K562 (cell line): ENCODE data around the gene TJAP1. TPM values are rescaled to one million over a fixed set of nuclear protein-coding genes. Genes with fewer than 3 reads are reported as not detected.
A peak's percentile ranks its signal among the peaks of the same experiment; 100 is the strongest.

Source experiments
- CREB5 ChIP-seq: fragments of 250-450 bp; sonication (Bioruptor Pico); IDR thresholded peaks from 2 replicates; pipeline ENCODE4 v1.5.0; 2020; ENCODE audit warnings: mild to moderate bottlenecking
- E2F3 ChIP-seq: fragments of 250-450 bp; sonication (Bioruptor Pico); IDR thresholded peaks from 2 replicates; pipeline ENCODE4 v1.4.0; 2020; ENCODE audit warnings: mild to moderate bottlenecking
- E2F8 ChIP-seq: fragments of 450-650 bp; IDR thresholded peaks from 2 replicates; pipeline ENCODE4 v1.7.1; 2018; ENCODE audit warnings: mild to moderate bottlenecking, low read depth; ENCODE audit not compliant: partially characterized antibody
- HMG20A ChIP-seq: fragments of 450-650 bp; formaldehyde crosslinking; conservative IDR thresholded peaks from 2 replicates; pipeline ENCODE4 v1.4.0; 2020; ENCODE audit warnings: mild to moderate bottlenecking, mixed read lengths
- KDM5B ChIP-seq: fragments of 200-600 bp; sonication (generic); IDR thresholded peaks from 2 replicates; pipeline ENCODE4 v1.6.1; 2012; ENCODE audit warnings: low read depth, mild to moderate bottlenecking, moderate library complexity, low read length, control low read depth, inconsistent platforms; ENCODE audit not compliant: insufficient replicate concordance
- MTA2 ChIP-seq: fragments of 450-650 bp; IDR thresholded peaks from 2 replicates; pipeline ENCODE4 v1.6.1; 2016; ENCODE audit warnings: low read depth
- NFIC ChIP-seq: fragments of 450-650 bp; IDR thresholded peaks from 2 replicates; pipeline ENCODE4 v1.6.1; 2017; ENCODE audit warnings: mild to moderate bottlenecking, inconsistent platforms
- NONO ChIP-seq, 2 experiments: fragments of 200-400 bp in 1 of 2; fragments of 450-650 bp in 1 of 2; formaldehyde crosslinking in 1 of 2; IDR thresholded peaks; 2 replicates each; pipeline ENCODE4 v1.6.1; 2017; ENCODE audit warnings: low read depth in 2 of 2, mild to moderate bottlenecking in 2 of 2, moderate library complexity in 2 of 2, low read length in 1 of 2
- POLR2A ChIP-seq: fragments of 450-650 bp; conservative IDR thresholded peaks from 2 replicates; pipeline ENCODE4 v1.6.1; 2016
- POLR2AphosphoS2 ChIP-seq: IDR thresholded peaks from 2 replicates; pipeline ENCODE4 v1.6.1; 2012; ENCODE audit warnings: low read length, improper control_type of control experiment
- POLR2AphosphoS5 ChIP-seq: IDR thresholded peaks from 2 replicates; pipeline ENCODE4 v1.6.1; 2011; ENCODE audit warnings: mild to moderate bottlenecking, low read depth, low read length, moderate library complexity; ENCODE audit not compliant: control insufficient read depth, insufficient read depth
- SIX5 ChIP-seq, 2 experiments: IDR thresholded peaks; 2 replicates each; pipeline ENCODE4 v1.6.1; 2011; ENCODE audit warnings: low read length in 2 of 2, borderline replicate concordance in 1 of 2, low read depth in 1 of 2, mild to moderate bottlenecking in 1 of 2, moderate library complexity in 1 of 2; ENCODE audit not compliant: insufficient read depth in 1 of 2
- TFE3 ChIP-seq: fragments of 450-650 bp; formaldehyde crosslinking; IDR thresholded peaks from 2 replicates; pipeline ENCODE4 v1.4.0; 2020; ENCODE audit warnings: mild to moderate bottlenecking, mixed read lengths
- TOE1 ChIP-seq, 2 experiments: fragments of 450-650 bp in 1 of 2; sonication (generic) in 1 of 2; formaldehyde crosslinking in 1 of 2; IDR thresholded peaks; 2 replicates each; pipeline versions ENCODE4 v1.7.1 to v1.8.0; 2016 to 2022; ENCODE audit warnings: borderline replicate concordance in 2 of 2, mild to moderate bottlenecking in 2 of 2, antibody characterized with exemption in 1 of 2, inconsistent platforms in 1 of 2, low read depth in 1 of 2, missing genetic modification reagents in 1 of 2, moderate library complexity in 1 of 2
- USF1 ChIP-seq: sonication (generic); formaldehyde crosslinking; IDR thresholded peaks from 2 replicates; pipeline ENCODE4 v1.9.0; 2022; ENCODE audit warnings: mild to moderate bottlenecking, missing genetic modification reagents
- USF2 ChIP-seq: sonication (generic); formaldehyde crosslinking; IDR thresholded peaks from 2 replicates; pipeline ENCODE4 v1.5.0; 2020; ENCODE audit warnings: missing genetic modification reagents
- ZBTB26 ChIP-seq: fragments of 450-650 bp; formaldehyde crosslinking; IDR thresholded peaks from 2 replicates; pipeline ENCODE4 v1.4.0; 2022; ENCODE audit warnings: missing genetic modification characterization
- polyA plus RNA-seq, 8 experiments: library from polyadenylated mRNA; depleted of rRNA in 4 of 8; stranded (reverse) in 5 of 8; unstranded in 3 of 8; fragments of >200 nt; fragmentation: Nextera tagmentation in 2 of 8; fragmentation: Illumina TruSeq in 1 of 8; extraction: Ambion mirVana in 2 of 8; extraction: Trizol in 1 of 8; gene quantifications; 2 replicates each; pipeline versions ENCODE4 v1.2.1 to v1.2.3, GENCODE V29; 2011 to 2014; ENCODE audit warnings: inconsistent platforms in 1 of 8, missing spikeins in 1 of 8
- total RNA-seq, 7 experiments: library from RNA; depleted of rRNA in 6 of 7; stranded (reverse); fragments of >200 nt in 6 of 7; fragmentation: Illumina TruSeq in 2 of 7; extraction: Trizol in 2 of 7; gene quantifications; 2 replicates each; pipeline versions ENCODE4 v1.2.1 to v1.2.3, GENCODE V29; 2011 to 2021; ENCODE audit warnings: low replicate concordance in 1 of 7

The TJAP1 gene
- total and polyA plus RNA-seq, 9 of the 15 experiments (the other 6 are each of a cell fraction or from before 2014, with no cell fraction given) = 0.06 to 35.8 (median 16.2) TPM

- TF ChIP-seq POLR2AphosphoS2 (peak; percentile 35; the same call in 1 of the 2 replicates), HMG20A (no peak), KDM5B (peak; percentile 3), SIX5 (IDR thresholded peaks at IDR 0.05; ENCODE audit: borderline replicate concordance in 1 of 2, insufficient read depth in 1 of 2, low read depth in 1 of 2, low read length in 2 of 2) (peak; percentile 10 to 11; a peak in 1 of 4 replicates), E2F3 (no peak), USF2 (CRISPR knock-in tag) (0 out of 2 replicates have a peak, but pooled peaks have one; percentile 1), MTA2 (no peak), USF1 (CRISPR knock-in tag) (peak; percentile 29; the same call in 1 of the 2 replicates), NONO (IDR thresholded peaks at IDR 0.05; ENCODE audit: low read depth in 2 of 2, low read length in 1 of 2) (no peak), POLR2A (peak; percentile 73), TFE3 (CRISPR knock-in tag) (peak; percentile 90), TOE1 (IDR thresholded peaks at IDR 0.05; ENCODE audit: borderline replicate concordance) (peak; percentile 47; the same call in 1 of the 2 replicates), TOE1 (CRISPR knock-in tag; IDR thresholded peaks at IDR 0.05; ENCODE audit: borderline replicate concordance, low read depth) (no peak), NFIC (peak; percentile 52; the same call in 1 of the 2 replicates), E2F8 (peak; percentile 22), POLR2AphosphoS5 (peak; percentile 21), ZBTB26 (CRISPR knock-in tag) (no peak), CREB5 (no peak)
Measured at GRCh38 chr6:43522547-43523261, 45.3 kb downstream of the TJAP1 start (continued).
